Neural progenitor cell (in vitro differentiated cells): ENCODE results near the gene MICAL2.

Experiments
- EZH2phosphoT487 ChIP-seq: fragments of 200-600 bp; sonication (generic); IDR thresholded peaks from 2 replicates; pipeline ENCODE4 v1.6.1; 2017; ENCODE audit warnings: antibody characterized with exemption
- TF ChIP-seq, protein P1 (sequence below): fragments of 200-600 bp; sonication (generic); IDR thresholded peaks from 2 replicates; pipeline ENCODE4 v1.5.1; 2017; ENCODE audit warnings: antibody characterized with exemption, mild to moderate bottlenecking

DNA sequence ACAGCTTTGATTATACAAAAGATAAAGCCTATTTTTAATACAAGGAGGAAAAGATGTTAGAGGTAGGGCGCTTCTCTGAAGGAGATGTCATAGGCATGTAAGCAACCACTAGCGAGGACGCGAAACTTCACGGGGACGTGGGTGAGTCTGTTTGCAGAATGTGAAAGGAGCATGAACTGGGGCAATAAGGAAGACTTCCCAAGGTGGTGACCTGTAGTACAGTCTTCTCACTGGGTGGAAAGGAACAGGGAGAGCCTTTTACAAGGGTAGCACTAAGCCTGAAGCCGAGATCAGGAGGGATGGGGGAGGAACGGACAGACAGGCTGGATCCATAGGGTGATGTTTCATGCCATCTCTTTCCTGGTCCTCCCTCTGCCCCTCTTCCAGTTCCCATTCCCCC, 10.0 kb upstream of the MICAL2 start:
- TF ChIP-seq, protein P1, sequence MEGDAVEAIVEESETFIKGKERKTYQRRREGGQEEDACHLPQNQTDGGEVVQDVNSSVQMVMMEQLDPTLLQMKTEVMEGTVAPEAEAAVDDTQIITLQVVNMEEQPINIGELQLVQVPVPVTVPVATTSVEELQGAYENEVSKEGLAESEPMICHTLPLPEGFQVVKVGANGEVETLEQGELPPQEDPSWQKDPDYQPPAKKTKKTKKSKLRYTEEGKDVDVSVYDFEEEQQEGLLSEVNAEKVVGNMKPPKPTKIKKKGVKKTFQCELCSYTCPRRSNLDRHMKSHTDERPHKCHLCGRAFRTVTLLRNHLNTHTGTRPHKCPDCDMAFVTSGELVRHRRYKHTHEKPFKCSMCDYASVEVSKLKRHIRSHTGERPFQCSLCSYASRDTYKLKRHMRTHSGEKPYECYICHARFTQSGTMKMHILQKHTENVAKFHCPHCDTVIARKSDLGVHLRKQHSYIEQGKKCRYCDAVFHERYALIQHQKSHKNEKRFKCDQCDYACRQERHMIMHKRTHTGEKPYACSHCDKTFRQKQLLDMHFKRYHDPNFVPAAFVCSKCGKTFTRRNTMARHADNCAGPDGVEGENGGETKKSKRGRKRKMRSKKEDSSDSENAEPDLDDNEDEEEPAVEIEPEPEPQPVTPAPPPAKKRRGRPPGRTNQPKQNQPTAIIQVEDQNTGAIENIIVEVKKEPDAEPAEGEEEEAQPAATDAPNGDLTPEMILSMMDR = no peak
- TF ChIP-seq EZH2phosphoT487 = no peak
